ENCODE measurements around the gene NEUROG2.
"Not testable (repeated sequence)": the region's sequence is repeated elsewhere in the genome, so short reads cannot be mapped to it uniquely, and the experiment has no call there.

The NEUROG2 gene

DNA sequence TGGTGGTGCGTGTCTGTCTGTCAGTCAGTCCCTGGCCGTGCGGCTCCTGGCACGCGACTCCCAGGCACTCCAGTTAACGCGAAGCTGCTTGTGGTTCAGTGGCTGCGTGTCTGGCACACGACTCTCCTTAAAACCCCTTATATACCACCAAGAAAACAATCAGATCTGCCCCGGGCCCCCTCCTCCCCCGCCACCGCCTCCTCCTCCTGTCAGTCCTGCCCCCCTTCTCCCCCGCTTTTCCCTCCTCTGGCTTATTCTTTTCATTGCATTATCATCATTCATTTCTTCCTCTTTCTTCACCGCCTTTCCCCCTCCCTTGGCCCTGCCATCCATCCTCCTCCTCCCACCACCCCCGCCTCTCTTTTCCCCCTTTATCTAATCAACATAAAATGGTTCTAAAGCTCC is at the start of gene NEUROG2:
Gene NEUROG2 (minus strand): TSS at position 115 of the 405 bp plus-strand sequence. CDS start 705 bp downstream, outside the sequence.
- no peak for DNase-seq (ENCODE audit: low spot score)

DNA sequence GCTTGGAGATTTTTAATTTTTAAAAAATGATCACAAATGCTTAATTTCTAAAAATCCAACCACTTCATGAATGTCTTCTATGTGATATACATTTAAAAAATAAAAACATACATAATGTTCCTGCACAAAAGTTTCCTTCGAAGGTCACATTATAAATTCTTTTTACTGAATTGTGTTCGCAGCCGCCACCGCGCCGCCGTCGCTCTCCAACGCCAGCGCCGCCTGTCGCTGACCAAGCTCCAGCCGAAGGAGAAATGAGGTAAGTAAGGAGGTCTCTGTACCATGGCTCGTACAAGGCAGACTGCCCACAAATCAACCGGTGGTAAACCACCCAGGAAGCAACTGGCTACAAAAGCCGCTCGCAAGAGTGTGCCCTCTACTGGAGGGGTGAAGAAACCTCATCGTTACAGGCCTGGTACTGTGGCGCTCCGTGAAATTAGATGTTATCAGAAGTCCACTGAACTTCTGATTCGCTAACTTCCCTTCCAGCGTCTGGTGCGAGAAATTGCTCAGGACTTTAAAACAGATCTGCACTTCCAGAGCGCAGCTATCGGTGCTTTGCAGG is 48.8 kb upstream of the NEUROG2 start:
- DNase-seq (ENCODE audit: low spot score): no peak

DNA sequence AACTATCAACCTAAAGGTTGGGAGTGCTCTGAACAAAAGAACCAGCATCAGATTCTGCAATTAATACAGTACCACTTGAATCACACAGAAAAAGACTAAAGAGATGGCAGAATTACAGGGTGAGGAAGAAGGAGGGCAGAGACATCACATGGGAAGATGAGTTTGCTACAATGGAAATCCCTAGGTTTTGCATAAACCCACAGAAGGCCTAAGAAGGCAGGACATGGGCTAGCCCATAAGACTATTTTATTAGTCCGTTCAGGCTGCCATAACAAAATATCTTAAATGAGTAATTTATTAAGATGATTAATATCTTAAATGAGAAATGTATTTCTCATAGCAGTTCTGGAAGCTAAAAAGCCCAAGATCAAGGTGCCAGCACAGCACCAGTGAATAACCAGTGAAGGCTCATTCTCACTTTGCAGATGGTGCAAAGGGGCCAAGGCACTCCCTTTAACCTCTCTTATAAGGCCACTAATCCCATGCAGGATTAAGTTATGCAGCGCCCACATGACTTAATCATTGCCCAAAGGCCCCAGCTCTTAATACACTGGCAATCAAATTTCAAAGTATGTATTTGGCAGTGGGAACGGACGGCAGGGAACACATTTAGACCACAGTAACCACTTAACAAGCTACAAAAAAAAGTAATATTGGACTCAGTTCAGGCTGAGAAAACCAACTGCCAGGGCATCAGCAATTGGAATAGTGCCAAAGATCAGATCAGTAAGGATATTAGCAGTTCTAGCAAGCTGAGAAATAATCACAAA is 47.6 kb upstream of the NEUROG2 start:
- DNase-seq (ENCODE audit: low spot score): no peak

DNA sequence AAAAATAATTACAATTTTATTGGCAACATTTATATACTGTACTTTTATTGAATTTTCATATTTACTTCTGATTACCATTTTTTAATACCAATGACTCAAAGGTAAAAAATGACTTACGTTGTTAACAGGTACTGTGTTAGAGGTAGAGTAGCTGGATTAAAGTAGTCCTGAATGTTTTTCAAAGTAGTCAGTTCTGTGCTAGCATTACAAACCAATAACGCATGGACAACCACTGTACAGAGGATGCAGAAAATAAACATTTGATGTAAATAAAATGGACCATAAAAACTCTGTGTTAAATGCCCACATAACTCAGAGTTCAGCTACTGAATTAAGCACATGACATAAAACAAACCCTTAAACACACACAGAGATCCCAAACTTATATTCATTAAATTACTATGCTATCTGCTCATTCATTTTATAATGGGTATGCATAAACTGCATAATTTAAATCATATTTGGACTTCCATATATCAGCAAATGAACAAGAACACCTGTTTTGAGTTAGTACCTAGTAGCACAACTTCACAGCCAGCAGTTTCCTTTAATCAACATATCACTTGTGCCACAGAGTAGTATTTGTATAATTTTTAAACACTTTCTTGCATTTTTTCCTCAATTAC is 46.4 kb upstream of the NEUROG2 start:
- no peak for DNase-seq (ENCODE audit: low spot score)

DNA sequence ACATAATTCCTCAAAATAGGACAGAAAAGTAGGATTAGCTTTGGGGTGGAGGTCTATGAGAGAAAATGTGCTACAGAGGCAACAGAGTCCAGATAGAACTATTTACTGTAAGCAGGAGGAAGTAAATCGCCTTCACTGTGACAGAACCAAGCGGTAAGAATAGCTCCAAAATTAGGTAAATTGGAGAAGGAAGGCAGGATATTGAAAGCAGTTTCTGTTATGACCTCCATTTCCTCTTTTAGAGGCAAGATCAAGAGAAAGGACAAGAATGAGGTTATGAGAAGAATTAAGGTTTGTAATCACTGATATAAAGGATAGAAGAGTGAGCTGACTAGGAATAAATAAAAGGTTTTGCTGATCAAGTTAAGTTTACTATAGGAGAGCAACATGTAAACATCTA is 44.1 kb upstream of the NEUROG2 start:
- DNase-seq (ENCODE audit: low spot score): no peak

DNA sequence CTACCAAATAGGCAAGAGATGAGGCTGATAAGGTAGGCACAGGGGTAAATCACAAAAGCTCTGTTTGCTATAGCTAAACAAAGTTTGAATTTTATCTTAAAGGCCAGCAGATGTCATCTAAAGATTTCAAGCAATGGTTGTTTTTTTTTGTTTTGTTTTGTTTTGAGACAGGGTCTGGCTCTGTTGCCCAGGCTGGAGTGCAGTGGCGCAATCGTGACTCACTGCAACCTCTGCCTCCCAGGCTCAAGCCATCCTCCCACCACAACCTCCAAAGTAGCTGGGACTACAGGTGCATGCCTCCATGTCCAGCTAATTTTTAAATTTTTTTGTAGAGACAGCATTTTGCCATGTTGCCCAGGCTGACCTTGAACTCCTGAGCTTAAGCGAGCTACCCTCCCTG is 43.1 kb upstream of the NEUROG2 start:
- no peak for DNase-seq (ENCODE audit: low spot score)

DNA sequence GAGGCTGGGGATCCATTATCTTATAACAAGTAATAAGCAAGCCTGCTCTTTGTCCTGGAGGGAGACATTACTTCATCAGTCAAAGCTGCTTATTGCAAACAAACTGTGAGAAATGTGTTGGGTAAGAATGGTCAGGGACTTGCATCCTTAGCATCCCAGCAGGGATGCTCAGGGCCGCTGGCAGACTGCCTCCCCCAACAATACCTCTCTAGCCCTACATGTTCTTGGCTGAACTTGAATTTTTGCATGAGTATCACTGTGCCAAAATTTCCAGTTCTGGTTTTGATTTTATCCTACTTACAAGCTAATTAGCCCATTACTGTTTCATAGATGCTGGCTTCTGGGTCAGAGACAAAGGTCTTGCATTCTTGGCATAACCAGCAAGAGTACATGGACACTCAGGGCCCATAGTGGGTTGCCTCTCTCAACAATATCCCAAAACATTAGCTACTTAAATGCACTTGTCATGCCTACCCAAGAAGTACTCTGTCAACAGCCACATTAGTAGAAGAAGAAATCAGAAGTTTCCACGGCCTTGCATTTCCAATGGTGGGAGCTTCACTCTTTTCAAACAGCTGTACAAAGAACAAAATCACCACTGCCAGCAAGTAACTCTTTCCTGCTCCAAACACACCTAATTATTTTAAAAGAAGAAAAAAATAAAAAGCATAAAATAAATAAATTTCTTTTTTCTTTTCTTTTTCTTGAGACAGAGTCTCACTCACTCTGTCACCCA is 41.9 kb upstream of the NEUROG2 start:
- DNase-seq (ENCODE audit: low spot score): peak; percentile 23

DNA sequence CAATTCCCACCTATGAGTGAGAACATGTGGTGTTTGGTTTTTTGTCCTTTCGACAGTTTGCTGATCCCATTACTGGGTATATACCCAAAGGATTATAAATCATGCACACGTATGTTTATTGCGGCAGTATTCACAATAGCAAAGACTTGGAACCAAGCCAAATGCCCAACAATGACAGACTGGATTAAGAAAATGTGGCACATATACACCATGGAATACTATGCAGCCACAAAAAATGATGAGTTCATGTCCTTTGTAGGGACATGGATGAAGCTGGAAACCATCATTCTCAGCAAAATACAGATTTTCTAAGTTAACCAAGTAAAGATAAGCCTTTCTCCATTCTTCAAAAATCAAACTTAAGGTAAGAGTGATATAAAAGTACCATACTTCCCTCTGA is 38.3 kb upstream of the NEUROG2 start:
- DNase-seq (ENCODE audit: low spot score): not testable (repeated sequence)

DNA sequence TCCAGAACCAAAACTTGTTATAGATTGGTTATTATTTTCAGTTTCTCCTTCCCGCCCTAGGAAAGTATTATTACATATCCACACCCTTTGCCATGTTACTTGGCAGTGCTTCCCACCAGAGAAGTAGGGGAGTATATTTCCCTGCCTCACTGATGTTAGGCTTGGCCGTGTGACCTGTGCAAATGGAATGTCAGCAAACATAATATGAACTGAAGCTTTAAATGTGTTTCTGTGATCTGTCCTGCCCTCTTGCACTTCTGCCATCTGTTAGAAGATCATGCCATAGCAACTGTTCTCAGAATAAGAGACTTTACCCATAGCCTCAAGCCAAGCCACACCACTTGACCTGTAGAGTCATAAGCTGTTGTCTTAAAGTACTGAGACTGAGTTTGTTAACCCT is 36.7 kb upstream of the NEUROG2 start:
- DNase-seq (ENCODE audit: low spot score): no peak

DNA sequence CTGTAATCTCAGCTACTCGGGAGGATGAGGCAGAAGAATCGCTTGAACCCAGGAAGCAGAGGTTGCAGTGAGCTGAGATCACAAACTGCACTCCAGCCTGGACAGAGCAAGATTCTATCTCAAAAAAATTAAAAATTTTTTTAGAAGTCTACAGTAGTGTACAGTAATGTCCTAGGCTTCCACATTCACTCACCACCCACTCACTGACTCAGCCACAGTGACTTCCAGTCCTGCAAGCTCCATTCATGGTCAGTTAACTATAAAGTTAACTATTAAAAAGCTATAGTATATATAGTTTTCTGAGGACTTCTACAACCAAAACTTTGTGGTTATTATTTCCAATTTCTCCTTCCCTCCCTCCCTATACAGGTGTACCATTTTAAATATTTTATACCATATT is 34.7 kb upstream of the NEUROG2 start:
- no peak for DNase-seq (ENCODE audit: low spot score)

DNA sequence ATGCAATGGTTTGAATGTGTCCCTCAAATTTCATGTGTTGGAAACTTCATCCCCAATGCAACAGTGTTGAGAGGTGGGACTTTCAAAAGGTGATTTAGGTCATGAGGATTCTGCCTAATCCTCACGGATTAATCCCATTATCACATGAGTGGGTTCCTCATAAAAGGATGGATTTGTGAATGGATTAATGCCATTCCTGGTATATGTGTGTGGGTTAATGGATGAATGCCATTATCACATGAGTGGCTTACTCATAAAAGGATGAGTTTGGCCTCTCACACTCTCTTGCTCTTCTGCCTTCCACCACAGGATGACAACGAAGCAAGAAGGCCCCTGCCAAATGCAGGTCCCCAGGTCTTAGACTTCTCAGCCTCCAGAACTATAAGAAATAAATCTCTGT is 30.5 kb upstream of the NEUROG2 start:
- DNase-seq (ENCODE audit: low spot score): no peak

DNA sequence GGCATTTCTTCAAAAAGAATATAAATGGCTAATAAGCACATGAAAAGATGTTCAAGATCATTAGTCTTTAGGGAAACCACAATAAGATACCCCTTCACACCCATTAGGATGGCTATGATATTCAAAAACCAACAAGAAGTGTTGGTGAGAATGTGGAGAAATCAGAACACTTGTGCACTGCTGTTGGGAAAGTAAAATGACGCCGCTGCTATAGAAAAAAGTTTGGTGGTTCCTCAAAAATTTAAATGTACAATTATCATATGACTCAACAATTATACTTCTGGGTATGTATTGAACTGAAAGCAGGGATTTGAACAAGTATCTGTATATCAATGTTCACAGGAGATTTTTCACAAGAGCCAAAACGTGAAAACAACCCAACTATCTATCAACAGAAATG is 29.4 kb upstream of the NEUROG2 start:
- DNase-seq (ENCODE audit: low spot score): no peak

DNA sequence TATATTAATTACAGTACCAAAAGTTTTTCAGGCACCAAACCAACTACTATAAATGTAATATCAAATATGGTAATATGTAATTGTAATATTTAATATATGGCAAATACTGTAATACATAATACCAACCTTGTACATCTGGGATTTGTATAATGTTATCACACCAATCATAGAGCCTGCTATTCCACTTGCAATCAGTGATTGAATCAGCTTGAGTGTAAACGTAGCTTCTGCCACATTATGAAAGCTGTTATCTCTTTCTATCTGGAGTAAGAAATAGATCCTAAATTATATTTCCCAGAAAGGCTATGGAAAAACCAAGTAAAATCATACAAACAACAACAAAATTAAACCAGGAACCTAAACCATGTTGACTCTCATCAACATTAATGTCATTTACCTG is 24.7 kb upstream of the NEUROG2 start:
- DNase-seq (ENCODE audit: low spot score): no peak

DNA sequence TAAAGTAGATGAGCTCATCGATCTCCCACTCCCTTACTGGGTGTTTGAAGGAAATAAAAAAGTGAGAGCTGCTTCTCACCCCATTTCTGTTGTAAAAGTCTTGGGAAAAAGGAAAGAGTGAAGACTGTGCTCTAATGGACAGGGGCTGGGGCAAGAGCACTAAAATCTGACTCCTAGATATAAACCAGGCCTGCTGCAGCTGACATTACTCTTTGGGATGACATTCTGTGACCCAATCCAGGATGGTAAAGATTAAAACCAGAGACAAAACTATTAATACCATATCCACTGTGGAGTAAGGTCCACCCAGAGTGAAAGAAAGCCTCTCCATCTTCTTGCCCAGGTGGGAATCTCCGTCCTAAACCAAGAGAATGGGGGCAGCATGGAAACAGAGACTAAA is 20.1 kb upstream of the NEUROG2 start:
- no peak for DNase-seq (ENCODE audit: low spot score)

DNA sequence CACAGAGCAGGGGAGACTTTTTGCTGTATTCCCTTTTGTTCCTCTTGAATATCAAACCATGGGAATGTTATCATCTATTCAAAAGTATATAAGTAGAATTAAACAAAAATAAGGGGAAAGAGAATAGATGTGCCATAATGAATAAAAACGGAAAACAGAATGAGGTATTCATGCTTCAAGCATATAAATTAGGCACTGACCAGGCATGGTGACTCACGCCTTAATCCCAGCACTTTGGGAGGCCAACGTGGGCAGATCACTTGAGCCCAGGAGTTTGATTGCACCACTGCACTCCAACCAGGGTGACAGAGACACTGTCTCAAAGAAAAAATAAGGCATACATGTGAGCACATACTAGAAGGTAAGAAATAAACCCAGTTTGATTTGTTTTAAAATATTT is 16.3 kb upstream of the NEUROG2 start:
- no peak for DNase-seq (ENCODE audit: low spot score)

DNA sequence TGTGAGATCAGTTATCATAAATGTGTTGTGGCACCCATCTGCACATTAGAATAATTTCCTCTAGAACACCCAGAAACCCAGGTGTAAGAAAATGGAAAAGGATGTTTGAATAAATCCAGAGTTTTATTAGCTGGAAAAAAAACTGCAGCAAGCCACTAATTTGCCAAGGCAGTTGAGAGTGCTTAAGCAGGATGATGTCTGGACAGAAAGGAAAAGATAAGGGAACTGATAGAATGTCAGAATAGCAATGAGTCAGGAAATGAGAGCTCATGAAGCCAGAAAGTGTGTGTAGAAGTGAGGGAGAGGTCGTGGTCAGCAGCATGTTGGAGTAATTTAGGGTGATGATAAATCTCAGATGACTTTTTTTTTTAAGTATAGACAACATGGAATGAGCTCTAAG is 15.2 kb upstream of the NEUROG2 start:
- no peak for DNase-seq (ENCODE audit: low spot score)

DNA sequence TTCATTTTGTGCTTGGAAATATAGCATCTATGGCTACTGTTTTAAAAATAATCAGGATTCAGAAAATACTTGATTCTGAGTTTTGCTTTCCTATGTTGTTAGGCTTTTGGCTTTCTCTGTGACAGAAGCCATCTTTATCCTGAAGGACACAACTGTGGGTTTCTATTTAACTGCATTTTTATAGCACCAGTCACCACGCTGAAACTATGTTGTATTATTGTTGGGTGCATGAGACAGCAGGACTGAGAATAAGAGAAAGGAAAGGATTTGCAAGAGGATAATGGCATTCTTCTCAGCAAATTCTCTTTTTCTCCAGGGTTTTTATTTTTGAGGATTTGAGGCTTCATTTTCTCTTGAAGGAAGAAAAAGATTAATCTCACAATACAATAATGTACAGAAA is 10.1 kb upstream of the NEUROG2 start:
- no peak for DNase-seq (ENCODE audit: low spot score)

DNA sequence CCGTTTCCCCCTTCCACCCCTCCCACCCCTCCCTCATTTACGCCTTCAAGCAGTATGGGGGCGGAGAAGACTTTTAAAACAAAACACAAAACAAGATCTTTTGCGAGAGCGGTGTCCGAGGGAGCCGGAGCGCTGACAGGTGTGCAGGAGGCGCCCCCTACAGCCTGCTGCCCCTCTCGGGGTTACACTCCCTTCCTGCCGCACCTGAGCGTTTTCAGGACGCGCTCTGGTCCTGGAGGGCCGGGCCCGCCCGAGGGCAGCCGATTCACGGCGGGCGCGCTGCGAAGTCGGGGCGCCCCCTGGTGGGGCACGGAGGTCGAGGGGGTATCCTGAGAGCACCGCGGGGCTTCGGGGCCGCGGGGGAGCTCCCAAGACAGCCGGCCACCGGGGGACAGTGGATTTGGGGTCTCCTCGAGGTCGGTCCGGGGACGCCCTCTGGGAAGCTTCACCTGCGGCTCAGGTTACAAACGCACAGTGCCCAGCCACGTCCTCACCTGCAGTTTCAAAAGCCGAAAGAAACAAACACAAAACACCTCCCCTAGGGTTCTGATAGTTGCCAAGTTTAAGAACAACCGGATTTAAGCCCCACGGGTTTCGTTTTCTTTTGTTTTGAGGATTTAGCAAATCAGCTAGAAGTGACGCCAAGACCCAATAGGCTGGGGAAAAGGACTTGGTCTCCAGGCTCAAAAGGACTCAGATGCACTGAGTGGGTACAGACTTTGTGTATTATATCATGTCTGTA is 8.0 kb upstream of the NEUROG2 start:
- peak; percentile 16 for DNase-seq (ENCODE audit: low spot score)

DNA sequence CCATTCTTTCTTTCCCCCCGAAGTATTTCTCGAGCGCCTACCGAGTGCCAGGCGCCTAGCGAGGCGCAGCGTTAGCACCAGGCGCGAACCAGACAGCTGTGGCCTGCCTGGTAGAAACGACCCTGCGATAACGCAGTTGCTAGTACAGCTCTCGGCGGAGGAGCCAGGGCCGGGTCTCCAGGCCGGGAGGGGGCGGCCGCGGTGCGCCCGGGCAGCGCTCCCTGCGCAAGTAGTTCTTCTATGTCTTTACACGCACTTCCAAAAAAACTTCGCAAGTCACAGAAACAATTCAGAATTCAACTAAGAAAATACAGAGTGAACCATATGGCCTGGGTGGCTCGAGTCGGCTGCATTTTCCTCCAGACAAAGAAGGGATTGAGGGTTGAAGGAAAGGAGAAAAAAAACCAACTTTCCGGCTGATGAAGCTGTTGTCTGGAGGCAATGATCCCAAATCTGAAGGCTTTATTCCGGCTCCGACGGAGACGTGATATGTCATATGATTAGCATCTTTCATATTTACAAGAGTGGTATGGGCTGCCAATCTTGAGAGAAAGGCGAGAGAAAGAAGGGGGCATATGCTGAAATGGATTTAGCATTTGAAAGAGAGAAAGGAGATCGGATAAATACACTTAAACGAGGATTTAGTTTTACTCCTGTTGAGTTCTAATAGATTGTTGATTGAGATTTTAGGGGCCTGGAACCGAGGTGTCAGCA is 7.2 kb upstream of the NEUROG2 start:
- DNase-seq (ENCODE audit: low spot score): no peak

DNA sequence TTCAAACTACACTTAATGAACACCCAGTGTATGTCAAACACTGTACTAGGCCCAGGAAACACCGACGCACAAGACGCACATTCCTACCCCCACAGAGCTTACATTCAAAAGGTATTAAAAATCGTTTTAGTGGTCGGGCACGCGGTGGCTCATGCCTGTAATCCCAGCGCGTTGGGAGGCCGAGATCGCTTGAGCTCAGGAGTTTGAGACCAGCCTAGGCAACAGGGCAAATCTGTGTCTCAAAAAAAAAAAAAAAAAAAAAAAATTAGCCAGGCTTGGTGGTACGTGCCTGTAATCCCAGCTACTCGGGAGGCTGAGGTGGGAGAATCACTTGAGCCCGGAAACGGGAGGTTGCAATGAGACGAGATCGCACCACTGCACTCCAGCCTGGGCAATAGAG is 6.5 kb upstream of the NEUROG2 start:
- DNase-seq (ENCODE audit: low spot score): not testable (repeated sequence)
